Gastrocnemius medialis (tissue), 4 donors: ENCODE data around the gene TRIM24.

ENCODE experiments used
- POLR2A ChIP-seq, 2 donors: fragments of 450-650 bp; IDR thresholded peaks; one replicate each; pipeline ENCODE4 v1.6.1; 2017; ENCODE audit warnings: antibody characterized with exemption in 2 of 2, mild to moderate bottlenecking in 2 of 2, moderate library complexity in 2 of 2
- TF ChIP-seq, protein P1 (sequence below), 5 experiments: fragments of 450-650 bp in 3 of 5; fragments of 200-600 bp in 2 of 5; sonication (generic) in 2 of 5; IDR thresholded peaks in 4 of 5; conservative IDR thresholded peaks in 1 of 5; 1 replicate in 4 of 5; 2 replicates in 1 of 5; pipeline ENCODE4 v1.5.1; 2016 to 2019; ENCODE audit warnings: antibody characterized with exemption in 5 of 5, mild to moderate bottlenecking in 3 of 5, moderate library complexity in 3 of 5

DNA sequence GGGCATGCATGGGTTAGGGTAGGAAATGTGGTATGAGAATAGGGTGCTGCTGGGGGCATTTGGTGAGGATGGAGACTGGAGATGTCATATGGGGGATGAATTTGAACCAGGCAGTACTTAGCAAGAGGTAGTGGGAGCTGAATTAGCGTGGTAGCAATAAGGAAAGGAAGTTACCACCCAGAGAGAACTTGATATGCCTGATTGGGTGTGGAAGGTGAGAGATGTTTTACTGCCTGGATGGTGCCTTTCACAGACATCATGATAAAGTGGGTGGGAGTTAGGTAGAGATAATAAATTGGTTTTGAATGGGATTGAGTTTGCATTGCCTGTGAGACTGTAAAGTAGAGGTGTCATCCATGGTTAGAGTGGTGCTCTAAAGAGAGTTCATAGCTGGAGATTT is 46.7 kb downstream of the TRIM24 start:
- TF ChIP-seq, protein P1, sequence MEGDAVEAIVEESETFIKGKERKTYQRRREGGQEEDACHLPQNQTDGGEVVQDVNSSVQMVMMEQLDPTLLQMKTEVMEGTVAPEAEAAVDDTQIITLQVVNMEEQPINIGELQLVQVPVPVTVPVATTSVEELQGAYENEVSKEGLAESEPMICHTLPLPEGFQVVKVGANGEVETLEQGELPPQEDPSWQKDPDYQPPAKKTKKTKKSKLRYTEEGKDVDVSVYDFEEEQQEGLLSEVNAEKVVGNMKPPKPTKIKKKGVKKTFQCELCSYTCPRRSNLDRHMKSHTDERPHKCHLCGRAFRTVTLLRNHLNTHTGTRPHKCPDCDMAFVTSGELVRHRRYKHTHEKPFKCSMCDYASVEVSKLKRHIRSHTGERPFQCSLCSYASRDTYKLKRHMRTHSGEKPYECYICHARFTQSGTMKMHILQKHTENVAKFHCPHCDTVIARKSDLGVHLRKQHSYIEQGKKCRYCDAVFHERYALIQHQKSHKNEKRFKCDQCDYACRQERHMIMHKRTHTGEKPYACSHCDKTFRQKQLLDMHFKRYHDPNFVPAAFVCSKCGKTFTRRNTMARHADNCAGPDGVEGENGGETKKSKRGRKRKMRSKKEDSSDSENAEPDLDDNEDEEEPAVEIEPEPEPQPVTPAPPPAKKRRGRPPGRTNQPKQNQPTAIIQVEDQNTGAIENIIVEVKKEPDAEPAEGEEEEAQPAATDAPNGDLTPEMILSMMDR (IDR thresholded peaks at IDR 0.05 in 4 of 5, conservative IDR thresholded peaks at IDR 0.05 in 1 of 5): no peak
- no peak for TF ChIP-seq POLR2A (IDR thresholded peaks at IDR 0.05)
